GM23338 (cell line): Measurements from ENCODE around the gene PGBD5. TPM values are rescaled to one million over a fixed set of nuclear protein-coding genes. Genes with fewer than 3 reads are reported as not detected.

ENCODE experiments used
- ATAC-seq: fragments of 200-7000 bp; cut with Tn5 transposase; 3 replicates; pipeline ENCODE4 v1.9.1; 2020
- DNase-seq: peaks from one replicate; pipeline ENCODE4 v3.0.0-alpha.2; 2015; ENCODE audit warnings: low spot score
- H2AFZ ChIP-seq: fragments of 200-600 bp; sonication (generic); 2 replicates; pipeline ENCODE4 v1.8.0; 2016; ENCODE audit warnings: antibody characterized with exemption, mild to moderate bottlenecking, moderate library complexity
- H3F3A ChIP-seq: fragments of 200-600 bp; sonication (generic); replicated peaks from 2 replicates; pipeline ENCODE4 v1.8.0; 2017; ENCODE audit warnings: antibody characterized with exemption, mixed run types, low read depth
- H3K27ac ChIP-seq: fragments of 200-600 bp; sonication (generic); 2 replicates; pipeline ENCODE4 v1.6.1; 2016; ENCODE audit warnings: low read depth
- H3K27me3 ChIP-seq: fragments of 200-600 bp; sonication (generic); 2 replicates; pipeline ENCODE4 v1.8.0; 2016; ENCODE audit warnings: mild to moderate bottlenecking, mixed run types, moderate library complexity; ENCODE audit not compliant: insufficient read depth
- H3K36me3 ChIP-seq: fragments of 200-600 bp; sonication (generic); 2 replicates; pipeline ENCODE4 v1.8.0; 2016; ENCODE audit warnings: mild to moderate bottlenecking; ENCODE audit not compliant: insufficient read depth
- H3K4me1 ChIP-seq: fragments of 200-600 bp; sonication (generic); 2 replicates; pipeline ENCODE4 v1.8.0; 2016; ENCODE audit warnings: mild to moderate bottlenecking, moderate library complexity; ENCODE audit not compliant: insufficient read depth
- H3K4me2 ChIP-seq: fragments of 200-600 bp; sonication (generic); 2 replicates; pipeline ENCODE4 v1.7.1; 2017; ENCODE audit warnings: mixed run types
- H3K4me3 ChIP-seq: fragments of 200-600 bp; sonication (generic); 2 replicates; pipeline ENCODE4 v1.6.1; 2016; ENCODE audit warnings: mixed run types
- H3K79me2 ChIP-seq: fragments of 200-600 bp; sonication (generic); replicated peaks from 2 replicates; pipeline ENCODE4 v1.8.0; 2017; ENCODE audit warnings: mild to moderate bottlenecking; ENCODE audit not compliant: insufficient read depth
- H3K9me2 ChIP-seq: fragments of 200-600 bp; sonication (generic); 2 replicates; pipeline ENCODE4 v1.8.0; 2017; ENCODE audit not compliant: insufficient read depth
- H4K20me1 ChIP-seq: fragments of 200-600 bp; sonication (generic); replicated peaks from 2 replicates; pipeline ENCODE4 v1.8.0; 2017; ENCODE audit warnings: mild to moderate bottlenecking; ENCODE audit not compliant: insufficient read depth
- H3K27ac Mint-ChIP-seq: 2 replicates; pipeline ENCODE4 v1.8.0; 2020; ENCODE audit warnings: inconsistent platforms, mild to moderate bottlenecking, moderate library complexity, mixed read lengths
- H3K27me3 Mint-ChIP-seq: 3 replicates; pipeline ENCODE4 v1.8.0; 2022; ENCODE audit warnings: low read depth, mild to moderate bottlenecking, moderate library complexity, mixed read lengths, inconsistent platforms; ENCODE audit not compliant: insufficient read depth, poor library complexity
- H3K36me3 Mint-ChIP-seq: 3 replicates; pipeline ENCODE4 v1.8.0; 2021; ENCODE audit warnings: low read depth, mild to moderate bottlenecking, inconsistent platforms, moderate library complexity, mixed read lengths
- H3K4me1 Mint-ChIP-seq: 3 replicates; pipeline ENCODE4 v1.8.0; 2020; ENCODE audit warnings: mild to moderate bottlenecking, inconsistent platforms, mixed read lengths
- H3K4me3 Mint-ChIP-seq: 3 replicates; pipeline ENCODE4 v1.8.0; 2021; ENCODE audit warnings: moderate library complexity, mild to moderate bottlenecking, inconsistent platforms, mixed read lengths
- H3K9me3 Mint-ChIP-seq: 3 replicates; pipeline ENCODE4 v1.8.0; 2020; ENCODE audit warnings: moderate library complexity, mild to moderate bottlenecking, inconsistent platforms, mixed read lengths
- CREB1 ChIP-seq: fragments of 250-450 bp; sonication (Bioruptor Pico); IDR thresholded peaks from 2 replicates; pipeline ENCODE4 v1.5.0; 2020; ENCODE audit warnings: low read depth, mild to moderate bottlenecking, moderate library complexity
- EZH2phosphoT487 ChIP-seq: fragments of 200-600 bp; sonication (generic); IDR thresholded peaks from one replicate; pipeline ENCODE4 v1.8.1; 2018; ENCODE audit warnings: antibody characterized with exemption; ENCODE audit not compliant: unreplicated experiment
- polyA plus RNA-seq: library from polyadenylated mRNA; unstranded; fragments of >200 nt; fragmentation: Nextera tagmentation; extraction: Ambion mirVana; gene quantifications from 2 replicates; pipeline ENCODE4 v1.2.1, GENCODE V29; 2016
- total RNA-seq: library from RNA; depleted of rRNA; stranded (reverse); fragments of >200 nt; shearing (Covaris generic); gene quantifications from 2 replicates; pipeline ENCODE4 v1.2.3, GENCODE V29; 2014
- TF ChIP-seq, protein P1 (sequence below): fragments of 250-450 bp; sonication (Bioruptor Pico); IDR thresholded peaks from 2 replicates; pipeline ENCODE4 v1.5.0; 2020; ENCODE audit warnings: mild to moderate bottlenecking, moderate library complexity
- TF ChIP-seq, protein P2 (sequence below): IDR thresholded peaks from one replicate; pipeline ENCODE4 v1.6.1; 2018; ENCODE audit warnings: antibody characterized with exemption; ENCODE audit not compliant: unreplicated experiment

The PGBD5 gene
- total and polyA plus RNA-seq, 2 experiments from 2014 or later, result 3.4 to 16.6 TPM

DNA sequence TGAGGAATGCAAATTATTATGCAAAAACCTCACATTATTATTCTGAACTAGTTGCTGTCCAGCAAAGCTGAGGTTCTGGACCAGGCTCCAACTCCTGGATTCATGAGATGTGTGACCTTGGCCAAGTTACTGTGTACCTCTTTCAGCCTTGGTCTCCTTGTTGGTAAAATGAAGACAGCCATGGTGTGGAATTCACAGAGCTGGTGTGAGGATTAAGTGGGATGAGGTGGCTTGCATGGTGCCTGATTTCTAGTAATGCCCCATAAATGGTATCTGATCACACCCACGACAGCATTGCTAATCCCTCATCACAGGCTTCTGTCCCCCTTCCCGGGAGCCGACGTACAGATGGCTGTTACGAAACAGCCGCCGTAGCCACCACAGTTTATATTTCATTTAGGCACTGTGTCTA is 59.6 kb downstream of the PGBD5 start:
- H3K4me2 ChIP-seq, result 0 out of 2 replicates have a peak overlapping the region, but pooled peaks have one; percentile 16
- 0 out of 2 replicates have a peak, but pooled peaks cover 2% of the 10 kb centered on the region for H3K4me1 ChIP-seq
- H2AFZ ChIP-seq, result no peak overlapping the region
- no peak overlapping the region for H3K4me3 ChIP-seq
- H3F3A ChIP-seq, result no peaks in the 10 kb centered on the region
- H4K20me1 ChIP-seq, result peaks cover 5% of the 10 kb centered on the region
- Mint-ChIP-seq H3K27me3 (peaks cover 7% of the 10 kb centered on the region), H3K4me3 (no peak overlapping the region), H3K9me3 (no peaks in the 10 kb centered on the region), H3K36me3 (peaks cover 7% of the 10 kb centered on the region; the same call in 2 of the 3 replicates), H3K27ac (no peak overlapping the region), H3K4me1 (peaks cover 22% of the 10 kb centered on the region)
- H3K9me2 ChIP-seq, result no peaks in the 10 kb centered on the region
- DNase-seq (no peak), ATAC-seq (no peak)
- no peaks in the 10 kb centered on the region for H3K27me3 ChIP-seq
- no peak overlapping the region for H3K27ac ChIP-seq
- H3K36me3 ChIP-seq, result no peaks in the 10 kb centered on the region
- H3K79me2 ChIP-seq, result 0 out of 2 replicates have a peak, but pooled peaks cover 11% of the 10 kb centered on the region
- TF ChIP-seq, protein P1, sequence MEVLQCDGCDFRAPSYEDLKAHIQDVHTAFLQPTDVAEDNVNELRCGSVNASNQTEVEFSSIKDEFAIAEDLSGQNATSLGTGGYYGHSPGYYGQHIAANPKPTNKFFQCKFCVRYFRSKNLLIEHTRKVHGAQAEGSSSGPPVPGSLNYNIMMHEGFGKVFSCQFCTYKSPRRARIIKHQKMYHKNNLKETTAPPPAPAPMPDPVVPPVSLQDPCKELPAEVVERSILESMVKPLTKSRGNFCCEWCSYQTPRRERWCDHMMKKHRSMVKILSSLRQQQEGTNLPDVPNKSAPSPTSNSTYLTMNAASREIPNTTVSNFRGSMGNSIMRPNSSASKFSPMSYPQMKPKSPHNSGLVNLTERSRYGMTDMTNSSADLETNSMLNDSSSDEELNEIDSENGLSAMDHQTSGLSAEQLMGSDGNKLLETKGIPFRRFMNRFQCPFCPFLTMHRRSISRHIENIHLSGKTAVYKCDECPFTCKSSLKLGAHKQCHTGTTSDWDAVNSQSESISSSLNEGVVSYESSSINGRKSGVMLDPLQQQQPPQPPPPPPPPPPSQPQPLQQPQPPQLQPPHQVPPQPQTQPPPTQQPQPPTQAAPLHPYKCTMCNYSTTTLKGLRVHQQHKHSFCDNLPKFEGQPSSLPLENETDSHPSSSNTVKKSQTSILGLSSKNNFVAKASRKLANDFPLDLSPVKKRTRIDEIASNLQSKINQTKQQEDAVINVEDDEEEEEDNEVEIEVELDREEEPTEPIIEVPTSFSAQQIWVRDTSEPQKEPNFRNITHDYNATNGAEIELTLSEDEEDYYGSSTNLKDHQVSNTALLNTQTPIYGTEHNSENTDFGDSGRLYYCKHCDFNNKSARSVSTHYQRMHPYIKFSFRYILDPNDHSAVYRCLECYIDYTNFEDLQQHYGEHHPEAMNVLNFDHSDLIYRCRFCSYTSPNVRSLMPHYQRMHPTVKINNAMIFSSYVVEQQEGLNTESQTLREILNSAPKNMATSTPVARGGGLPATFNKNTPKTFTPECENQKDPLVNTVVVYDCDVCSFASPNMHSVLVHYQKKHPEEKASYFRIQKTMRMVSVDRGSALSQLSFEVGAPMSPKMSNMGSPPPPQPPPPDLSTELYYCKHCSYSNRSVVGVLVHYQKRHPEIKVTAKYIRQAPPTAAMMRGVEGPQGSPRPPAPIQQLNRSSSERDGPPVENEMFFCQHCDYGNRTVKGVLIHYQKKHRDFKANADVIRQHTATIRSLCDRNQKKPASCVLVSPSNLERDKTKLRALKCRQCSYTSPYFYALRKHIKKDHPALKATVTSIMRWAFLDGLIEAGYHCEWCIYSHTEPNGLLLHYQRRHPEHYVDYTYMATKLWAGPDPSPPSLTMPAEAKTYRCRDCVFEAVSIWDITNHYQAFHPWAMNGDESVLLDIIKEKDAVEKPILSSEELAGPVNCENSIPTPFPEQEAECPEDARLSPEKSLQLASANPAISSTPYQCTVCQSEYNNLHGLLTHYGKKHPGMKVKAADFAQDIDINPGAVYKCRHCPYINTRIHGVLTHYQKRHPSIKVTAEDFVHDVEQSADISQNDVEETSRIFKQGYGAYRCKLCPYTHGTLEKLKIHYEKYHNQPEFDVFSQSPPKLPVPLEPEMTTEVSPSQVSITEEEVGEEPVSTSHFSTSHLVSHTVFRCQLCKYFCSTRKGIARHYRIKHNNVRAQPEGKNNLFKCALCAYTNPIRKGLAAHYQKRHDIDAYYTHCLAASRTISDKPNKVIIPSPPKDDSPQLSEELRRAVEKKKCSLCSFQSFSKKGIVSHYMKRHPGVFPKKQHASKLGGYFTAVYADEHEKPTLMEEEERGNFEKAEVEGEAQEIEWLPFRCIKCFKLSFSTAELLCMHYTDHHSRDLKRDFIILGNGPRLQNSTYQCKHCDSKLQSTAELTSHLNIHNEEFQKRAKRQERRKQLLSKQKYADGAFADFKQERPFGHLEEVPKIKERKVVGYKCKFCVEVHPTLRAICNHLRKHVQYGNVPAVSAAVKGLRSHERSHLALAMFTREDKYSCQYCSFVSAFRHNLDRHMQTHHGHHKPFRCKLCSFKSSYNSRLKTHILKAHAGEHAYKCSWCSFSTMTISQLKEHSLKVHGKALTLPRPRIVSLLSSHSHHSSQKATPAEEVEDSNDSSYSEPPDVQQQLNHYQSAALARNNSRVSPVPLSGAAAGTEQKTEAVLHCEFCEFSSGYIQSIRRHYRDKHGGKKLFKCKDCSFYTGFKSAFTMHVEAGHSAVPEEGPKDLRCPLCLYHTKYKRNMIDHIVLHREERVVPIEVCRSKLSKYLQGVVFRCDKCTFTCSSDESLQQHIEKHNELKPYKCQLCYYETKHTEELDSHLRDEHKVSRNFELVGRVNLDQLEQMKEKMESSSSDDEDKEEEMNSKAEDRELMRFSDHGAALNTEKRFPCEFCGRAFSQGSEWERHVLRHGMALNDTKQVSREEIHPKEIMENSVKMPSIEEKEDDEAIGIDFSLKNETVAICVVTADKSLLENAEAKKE, result no peak
- TF ChIP-seq CREB1 (no peak), EZH2phosphoT487 (no peak)
- TF ChIP-seq, protein P2, sequence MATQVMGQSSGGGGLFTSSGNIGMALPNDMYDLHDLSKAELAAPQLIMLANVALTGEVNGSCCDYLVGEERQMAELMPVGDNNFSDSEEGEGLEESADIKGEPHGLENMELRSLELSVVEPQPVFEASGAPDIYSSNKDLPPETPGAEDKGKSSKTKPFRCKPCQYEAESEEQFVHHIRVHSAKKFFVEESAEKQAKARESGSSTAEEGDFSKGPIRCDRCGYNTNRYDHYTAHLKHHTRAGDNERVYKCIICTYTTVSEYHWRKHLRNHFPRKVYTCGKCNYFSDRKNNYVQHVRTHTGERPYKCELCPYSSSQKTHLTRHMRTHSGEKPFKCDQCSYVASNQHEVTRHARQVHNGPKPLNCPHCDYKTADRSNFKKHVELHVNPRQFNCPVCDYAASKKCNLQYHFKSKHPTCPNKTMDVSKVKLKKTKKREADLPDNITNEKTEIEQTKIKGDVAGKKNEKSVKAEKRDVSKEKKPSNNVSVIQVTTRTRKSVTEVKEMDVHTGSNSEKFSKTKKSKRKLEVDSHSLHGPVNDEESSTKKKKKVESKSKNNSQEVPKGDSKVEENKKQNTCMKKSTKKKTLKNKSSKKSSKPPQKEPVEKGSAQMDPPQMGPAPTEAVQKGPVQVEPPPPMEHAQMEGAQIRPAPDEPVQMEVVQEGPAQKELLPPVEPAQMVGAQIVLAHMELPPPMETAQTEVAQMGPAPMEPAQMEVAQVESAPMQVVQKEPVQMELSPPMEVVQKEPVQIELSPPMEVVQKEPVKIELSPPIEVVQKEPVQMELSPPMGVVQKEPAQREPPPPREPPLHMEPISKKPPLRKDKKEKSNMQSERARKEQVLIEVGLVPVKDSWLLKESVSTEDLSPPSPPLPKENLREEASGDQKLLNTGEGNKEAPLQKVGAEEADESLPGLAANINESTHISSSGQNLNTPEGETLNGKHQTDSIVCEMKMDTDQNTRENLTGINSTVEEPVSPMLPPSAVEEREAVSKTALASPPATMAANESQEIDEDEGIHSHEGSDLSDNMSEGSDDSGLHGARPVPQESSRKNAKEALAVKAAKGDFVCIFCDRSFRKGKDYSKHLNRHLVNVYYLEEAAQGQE, result no peak
